GM19193 (cell line): ENCODE data around the gene DNAAF2.

Experiments
- POLR2A ChIP-seq: IDR thresholded peaks from 4 replicates; pipeline ENCODE4 v1.6.1; 2011; ENCODE audit not compliant: insufficient read depth, insufficient read length; ENCODE audit errors: extremely low read depth

The DNAAF2 gene

DNA sequence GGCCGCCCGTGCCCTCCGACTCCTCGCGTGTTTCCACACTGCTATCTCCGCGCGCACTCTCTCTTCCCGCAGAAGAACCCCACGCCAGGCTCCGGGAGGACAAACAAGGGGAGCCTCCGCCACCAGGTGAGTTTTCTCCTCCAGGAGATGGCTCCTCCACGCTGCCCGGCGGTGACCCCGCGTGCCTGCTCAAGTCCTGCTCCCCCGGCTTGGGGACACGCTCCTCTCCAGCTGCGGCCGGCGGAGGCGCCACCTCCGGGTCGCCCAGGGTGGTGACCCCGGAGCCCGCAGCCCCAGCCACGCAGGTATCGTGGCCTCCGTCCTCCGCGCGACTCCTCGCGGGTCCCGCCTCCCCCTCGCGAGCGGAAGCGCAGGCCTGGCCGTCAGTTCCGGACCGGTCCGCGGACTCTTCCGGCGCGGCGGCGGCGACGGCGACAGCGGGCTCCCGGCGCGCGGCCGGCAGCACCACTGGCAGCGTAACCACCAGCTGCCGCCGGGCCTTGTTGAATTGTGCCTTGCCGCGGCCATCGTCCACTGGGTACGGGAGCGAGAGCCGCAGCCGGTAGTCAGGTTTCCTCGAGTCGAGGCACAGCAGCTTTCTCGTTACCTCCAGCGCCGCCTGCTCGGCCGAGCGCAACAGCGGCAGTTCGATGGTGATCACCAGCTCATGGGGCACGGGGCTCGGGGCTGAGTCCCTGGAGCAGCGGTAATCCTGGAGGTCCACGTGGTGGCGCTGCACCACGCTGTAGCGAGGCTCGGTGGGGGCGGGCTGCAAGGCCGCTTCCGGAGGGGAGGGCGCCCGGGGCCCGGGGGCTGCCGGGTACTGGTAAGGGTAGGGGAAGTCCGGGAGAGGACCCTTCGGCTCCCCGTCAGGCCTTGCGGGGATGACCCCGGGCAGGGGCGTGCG lies 1.2 kb downstream of the DNAAF2 start:
- peak; percentile 95 for TF ChIP-seq POLR2A

DNA sequence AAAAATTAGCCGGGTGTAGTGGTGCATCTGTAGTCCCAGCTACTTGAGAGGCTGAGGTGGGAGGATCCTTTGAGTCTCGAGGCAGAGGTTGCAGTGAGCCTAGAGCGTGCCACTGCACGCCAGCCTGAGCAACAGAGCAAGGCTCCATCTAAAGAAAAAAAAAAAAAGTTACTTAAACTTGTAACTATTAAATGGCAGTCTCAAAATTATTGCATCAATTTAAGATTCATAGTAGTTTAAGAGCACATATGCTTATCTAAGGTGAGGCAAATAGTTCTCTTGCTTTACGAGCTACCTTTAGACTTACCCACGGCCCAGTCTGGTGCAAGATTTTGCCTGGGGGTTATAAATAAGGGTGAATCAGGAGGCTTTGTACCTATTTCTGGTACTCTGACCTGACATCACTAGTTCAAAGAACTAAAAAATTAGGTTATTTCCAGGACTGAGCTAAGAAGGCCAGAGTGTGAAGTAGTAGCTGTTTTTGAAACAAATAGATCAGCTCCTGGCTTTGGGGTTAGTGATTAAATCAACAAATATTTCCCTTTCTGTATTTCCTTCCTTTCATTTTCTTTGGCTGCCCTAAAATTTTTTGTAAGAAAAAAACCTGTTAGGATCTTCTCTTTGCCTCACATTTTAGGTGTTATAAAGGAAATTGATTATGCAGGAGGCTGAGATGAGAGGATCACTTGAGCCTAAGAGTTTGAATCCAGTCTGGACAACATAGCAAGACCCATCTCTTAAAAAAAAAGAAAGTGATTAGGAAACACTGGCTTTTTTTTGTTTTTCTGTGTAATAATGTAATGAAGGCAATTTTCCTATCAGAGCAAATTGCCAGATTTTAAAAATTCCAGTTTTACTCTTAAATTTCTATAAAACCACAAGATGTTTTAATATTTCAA lies 10.9 kb downstream of the DNAAF2 start:
- TF ChIP-seq POLR2A, result no peak

DNA sequence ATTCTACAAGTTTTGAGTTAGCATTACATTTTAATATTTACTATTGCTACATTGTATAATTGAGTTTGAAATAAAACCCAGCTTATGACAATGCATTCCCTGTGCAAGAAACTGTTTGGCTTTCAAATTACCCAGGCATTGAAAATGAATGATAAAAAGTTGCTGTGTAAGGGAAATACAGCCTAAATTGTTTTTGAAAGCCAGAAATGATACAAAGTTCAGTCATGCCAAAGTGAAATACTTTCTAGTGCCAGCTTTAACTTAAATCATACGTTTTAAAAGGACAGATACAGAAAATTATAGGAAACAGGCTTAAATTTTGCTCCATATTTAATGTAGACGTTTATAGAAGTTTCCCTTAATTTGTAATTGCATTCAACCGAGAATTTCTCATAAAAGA lies 11.7 kb downstream of the DNAAF2 start:
- no peak for TF ChIP-seq POLR2A

DNA sequence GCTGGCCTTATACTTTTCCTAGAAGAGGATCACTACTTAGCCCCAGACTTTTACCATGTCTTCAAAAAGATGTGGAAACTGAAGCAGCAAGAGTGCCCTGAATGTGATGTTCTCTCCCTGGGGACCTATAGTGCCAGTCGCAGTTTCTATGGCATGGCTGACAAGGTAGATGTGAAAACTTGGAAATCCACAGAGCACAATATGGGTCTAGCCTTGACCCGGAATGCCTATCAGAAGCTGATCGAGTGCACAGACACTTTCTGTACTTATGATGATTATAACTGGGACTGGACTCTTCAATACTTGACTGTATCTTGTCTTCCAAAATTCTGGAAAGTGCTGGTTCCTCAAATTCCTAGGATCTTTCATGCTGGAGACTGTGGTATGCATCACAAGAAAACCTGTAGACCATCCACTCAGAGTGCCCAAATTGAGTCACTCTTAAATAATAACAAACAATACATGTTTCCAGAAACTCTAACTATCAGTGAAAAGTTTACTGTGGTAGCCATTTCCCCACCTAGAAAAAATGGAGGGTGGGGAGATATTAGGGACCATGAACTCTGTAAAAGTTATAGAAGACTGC lies 12.9 kb downstream of the DNAAF2 start:
- TF ChIP-seq POLR2A, result no peak

DNA sequence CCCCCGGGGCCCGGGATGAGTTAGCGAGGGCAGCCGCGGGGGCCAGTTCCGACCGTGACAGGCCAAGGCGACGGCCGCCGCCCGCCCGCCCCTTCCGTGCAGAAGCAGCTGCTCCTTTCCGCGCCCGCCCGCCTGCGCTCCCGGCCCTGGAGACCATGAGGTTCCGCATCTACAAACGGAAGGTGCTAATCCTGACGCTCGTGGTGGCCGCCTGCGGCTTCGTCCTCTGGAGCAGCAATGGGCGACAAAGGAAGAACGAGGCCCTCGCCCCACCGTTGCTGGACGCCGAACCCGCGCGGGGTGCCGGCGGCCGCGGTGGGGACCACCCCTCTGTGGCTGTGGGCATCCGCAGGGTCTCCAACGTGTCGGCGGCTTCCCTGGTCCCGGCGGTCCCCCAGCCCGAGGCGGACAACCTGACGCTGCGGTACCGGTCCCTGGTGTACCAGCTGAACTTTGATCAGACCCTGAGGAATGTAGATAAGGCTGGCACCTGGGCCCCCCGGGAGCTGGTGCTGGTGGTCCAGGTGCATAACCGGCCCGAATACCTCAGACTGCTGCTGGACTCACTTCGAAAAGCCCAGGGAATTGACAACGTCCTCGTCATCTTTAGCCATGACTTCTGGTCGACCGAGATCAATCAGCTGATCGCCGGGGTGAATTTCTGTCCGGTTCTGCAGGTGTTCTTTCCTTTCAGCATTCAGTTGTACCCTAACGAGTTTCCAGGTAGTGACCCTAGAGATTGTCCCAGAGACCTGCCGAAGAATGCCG lies 13.7 kb downstream of the DNAAF2 start:
- no peak for TF ChIP-seq POLR2A

DNA sequence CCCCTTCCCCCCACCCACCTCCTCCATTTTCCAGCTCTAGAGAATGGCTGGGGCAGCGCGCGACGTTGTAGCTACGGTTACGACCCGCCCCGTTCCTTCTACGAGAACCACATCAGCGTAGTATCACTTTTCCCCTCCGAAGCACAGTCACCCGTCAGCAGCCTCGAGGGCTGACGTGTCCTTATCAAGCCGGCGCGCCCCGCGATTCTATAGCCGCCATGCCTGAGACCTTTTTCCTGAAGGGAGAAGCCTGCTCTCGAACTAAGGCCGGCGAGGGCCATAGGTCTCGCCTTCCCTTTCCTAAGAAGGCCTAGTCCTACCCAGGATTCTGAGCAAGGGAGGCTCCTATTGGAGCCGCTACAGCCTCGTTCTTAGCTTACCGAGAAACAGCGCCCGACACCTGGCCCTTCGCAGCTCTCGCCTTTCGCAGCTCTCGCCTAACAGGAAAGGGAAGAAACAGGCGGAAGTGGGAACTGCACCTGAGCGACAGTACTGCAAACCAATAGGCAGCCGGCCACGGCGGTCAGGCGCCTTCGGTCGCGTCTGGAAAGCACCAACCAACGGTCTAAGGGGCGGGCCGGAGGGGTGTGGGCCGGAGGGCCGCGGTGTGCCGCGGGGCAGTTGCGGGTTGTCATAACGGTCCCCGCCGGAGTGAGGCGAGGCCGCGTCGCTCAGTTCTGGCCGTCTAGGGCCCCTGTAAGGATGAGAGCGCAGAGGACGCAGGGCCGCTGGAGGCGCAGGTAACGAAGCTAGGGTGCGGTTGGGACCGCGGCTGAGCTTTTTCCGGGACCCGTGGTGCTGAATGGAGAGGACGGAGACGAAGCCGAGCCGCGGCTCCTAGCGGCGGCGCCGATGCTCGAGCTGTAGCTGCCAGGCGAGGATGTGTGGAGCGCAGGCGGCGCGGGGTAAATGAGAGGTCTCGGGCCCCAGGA lies 14.6 kb downstream of the DNAAF2 start, which contains the start of the genes MGAT2 and RPL36AL:
Gene MGAT2, plus strand, starts transcription at position 618 of the 932 bp plus-strand sequence. CDS start 470 bp downstream, outside the sequence.
Gene RPL36AL, minus strand, starts transcription at position 445 of the 932 bp plus-strand sequence. CDS start 1,522 bp downstream, outside the sequence.
- TF ChIP-seq POLR2A, result peak; percentile 98

DNA sequence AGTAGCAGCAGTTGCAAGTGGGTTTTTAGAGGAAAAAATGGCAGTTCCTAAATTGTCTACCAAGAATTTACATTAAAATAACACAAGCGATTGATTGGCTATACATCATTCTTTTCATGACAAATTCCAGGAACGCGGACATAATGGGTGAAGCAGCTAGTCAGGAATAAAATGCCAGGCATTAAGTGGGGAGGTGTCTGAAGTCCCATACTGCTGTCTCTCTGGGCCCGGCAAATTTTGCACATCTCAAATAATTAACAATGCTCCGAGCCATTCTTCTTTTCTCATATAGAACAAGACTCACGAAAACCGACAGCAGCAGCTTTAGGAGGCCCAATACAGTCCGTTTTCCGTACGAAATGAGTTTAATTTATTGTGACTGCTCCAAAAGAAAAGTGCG lies 15.3 kb downstream of the DNAAF2 start:
- no peak for TF ChIP-seq POLR2A

DNA sequence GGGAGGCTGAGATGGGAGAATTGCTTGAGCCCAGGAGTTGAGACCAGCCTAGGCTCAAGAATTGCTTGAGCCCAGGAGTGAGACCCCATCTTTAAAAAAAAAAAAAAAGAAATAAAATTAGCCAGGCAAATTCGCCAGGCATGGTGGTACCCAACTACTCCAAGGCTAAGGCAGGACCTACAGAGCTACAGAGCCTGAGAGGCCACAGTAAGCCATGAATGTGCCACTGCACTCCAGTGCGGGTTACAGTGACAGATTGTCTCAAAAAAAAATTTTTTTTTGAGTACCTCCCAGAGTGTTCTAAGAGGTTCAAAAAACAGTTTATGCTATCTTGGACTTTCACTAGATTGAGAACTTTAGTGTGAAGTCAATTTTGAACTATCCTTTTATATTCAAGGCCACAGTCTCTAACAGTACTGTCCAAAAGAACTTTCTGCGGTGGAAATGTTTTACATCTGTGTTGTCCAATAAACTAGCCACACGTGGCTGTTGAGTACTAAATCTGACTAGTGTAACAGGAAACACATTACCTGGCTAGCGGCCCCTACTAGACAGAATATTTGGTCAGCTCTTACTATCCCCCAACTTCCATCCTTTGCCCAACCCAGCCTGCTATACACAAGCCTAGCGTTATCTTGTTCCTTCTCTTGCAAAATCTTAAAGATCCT lies 17.1 kb downstream of the DNAAF2 start:
- TF ChIP-seq POLR2A, result no peak

DNA sequence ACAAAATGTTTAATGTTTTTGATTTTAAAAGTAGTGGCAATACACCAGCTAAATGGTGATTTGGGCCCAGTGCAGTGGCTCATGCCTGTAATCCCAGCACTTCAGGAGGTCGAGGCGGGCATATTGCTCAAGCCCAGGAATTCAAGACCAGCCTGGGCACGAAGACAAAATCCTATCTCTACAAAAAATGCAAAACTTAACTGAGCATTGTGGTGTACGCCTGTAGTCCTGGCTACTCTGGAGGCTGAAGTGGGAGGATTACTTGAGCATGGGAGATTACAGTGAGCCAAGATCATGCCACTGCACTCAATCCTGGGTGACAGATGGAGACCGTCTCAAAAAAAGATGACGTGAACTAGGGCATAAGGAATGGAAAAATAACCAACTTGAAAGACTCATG lies 19.3 kb downstream of the DNAAF2 start:
- TF ChIP-seq POLR2A, result no peak

DNA sequence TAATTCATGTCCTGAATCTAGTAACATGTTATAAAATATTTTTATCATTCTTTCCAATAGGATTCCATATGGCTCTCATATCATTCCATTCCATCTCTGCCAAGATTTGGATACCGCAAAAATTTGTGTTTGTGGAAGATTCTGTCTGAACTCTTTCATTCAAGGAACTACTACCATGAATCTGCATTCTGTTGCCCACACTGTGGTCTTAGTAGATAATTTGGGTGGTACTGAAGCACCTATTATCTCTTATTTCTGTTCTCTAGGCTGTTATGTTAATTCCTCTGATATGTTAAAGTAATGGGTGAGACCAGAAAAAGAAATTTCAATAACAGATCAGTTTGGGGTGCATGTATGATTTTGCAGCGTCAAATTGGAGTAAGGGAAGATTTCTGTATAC lies 20.8 kb downstream of the DNAAF2 start:
- TF ChIP-seq POLR2A, result no peak

DNA sequence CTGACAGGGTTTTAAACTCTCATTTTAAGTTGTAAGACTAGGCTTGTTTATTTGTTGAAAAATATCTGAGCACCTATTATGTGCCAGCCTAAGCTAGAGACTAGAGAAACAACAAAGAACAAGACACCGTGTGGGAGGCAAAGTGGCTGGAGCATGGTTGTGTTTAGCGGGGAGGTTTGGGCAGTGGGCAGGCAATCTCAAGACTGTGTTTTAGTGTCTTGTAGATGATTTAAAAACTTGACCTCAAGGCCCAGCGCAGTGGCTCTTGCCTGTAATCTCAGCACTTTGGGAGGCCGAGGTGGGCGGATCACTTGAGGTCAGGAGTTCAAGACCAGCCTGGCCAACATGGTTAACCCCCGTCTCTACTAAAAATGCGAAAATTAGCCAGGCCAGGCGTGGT lies 22.4 kb downstream of the DNAAF2 start:
- no peak for TF ChIP-seq POLR2A

DNA sequence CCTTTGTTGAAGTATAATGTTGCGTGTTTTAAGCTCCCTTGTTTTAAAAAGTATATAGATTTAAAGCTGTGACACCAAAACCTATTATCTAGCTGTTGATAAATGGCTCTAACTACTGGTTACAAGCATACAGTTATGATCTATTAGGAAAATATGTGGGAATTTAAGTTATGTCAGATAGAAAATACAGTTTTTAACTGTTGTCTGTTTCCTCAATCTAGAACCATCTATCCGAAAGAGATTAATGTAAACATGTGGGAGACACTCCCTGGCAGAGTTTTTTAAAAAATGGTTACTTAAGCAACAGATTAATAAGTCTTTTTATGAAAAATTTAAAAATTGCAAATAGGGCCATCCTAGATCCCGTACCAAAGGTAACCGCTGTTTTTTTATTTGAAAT lies 22.8 kb downstream of the DNAAF2 start:
- TF ChIP-seq POLR2A, result no peak

DNA sequence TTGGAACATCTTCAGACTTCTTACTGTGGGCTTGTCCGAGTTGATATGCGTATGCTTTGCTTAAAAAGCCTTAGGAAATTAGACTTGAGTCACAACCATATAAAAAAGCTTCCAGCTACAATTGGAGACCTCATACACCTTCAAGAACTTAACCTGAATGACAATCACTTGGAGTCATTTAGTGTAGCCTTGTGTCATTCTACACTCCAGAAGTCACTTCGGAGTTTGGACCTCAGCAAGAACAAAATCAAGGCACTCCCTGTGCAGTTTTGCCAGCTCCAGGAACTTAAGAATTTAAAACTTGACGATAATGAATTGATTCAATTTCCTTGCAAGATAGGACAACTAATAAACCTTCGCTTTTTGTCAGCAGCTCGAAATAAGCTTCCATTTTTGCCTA lies 27.5 kb downstream of the DNAAF2 start:
- no peak for TF ChIP-seq POLR2A
